ENCODE measurements around the gene GPATCH3. TPM values are rescaled to one million over a fixed set of nuclear protein-coding genes. Genes with fewer than 3 reads are reported as not detected.

GPATCH3 gene
- polyA plus RNA-seq, 1 of the 3 experiments (the other 2 are of a cell fraction): 11.1 TPM

GRCh38 chr1:26853600-26853999 is 46.7 kb downstream of the GPATCH3 start:
- H3K4me3 ChIP-seq (ENCODE audit: low read depth in 2 of 2, low read length in 1 of 2): no peak overlapping the region
- peaks cover 0 to 6% of the 10 kb centered on the region in 2 experiments; a peak in 2 of 4 replicates for H3K4me1 ChIP-seq (ENCODE audit: control insufficient read depth in 1 of 2, insufficient read depth in 2 of 2, low read depth in 1 of 2, low read length in 1 of 2)
- POLR2A ChIA-PET: no interaction called here
- DNase-seq: no peak
- H3K9ac ChIP-seq: no peak overlapping the region
- peaks cover 21 to 62% of the 10 kb centered on the region in 2 experiments for H3K36me3 ChIP-seq (replicated peaks in 1 of 2; ENCODE audit: control insufficient read depth in 1 of 2, insufficient read depth in 2 of 2, low read length in 1 of 2)
- no peak overlapping the region for H3K27ac ChIP-seq (ENCODE audit: low read depth in 2 of 2, low read length in 1 of 2)
- 100% methylated on average over 6 of the region's 10 CpGs for WGBS (ENCODE audit: low lambda C conversion rate)
- H3K4me2 ChIP-seq: no peak overlapping the region
- H3K9me3 ChIP-seq: no peaks in the 10 kb centered on the region
- H3K27me3 ChIP-seq (ENCODE audit: insufficient read depth): no peaks in the 10 kb centered on the region
- no peak overlapping the region for H2AFZ ChIP-seq (ENCODE audit: low read depth)
- TF ChIP-seq EP300 (IDR thresholded peaks at IDR 0.05; ENCODE audit: borderline replicate concordance in 1 of 2, low read depth in 1 of 2, low read length in 1 of 2) (no peak), EZH2phosphoT487 (IDR thresholded peaks at IDR 0.05; ENCODE audit: borderline replicate concordance, low read depth) (no peak), MXI1 (IDR thresholded peaks at IDR 0.05; ENCODE audit: low read depth, low read length) (no peak), ZBTB33 (IDR thresholded peaks at IDR 0.05; ENCODE audit: borderline replicate concordance, low read depth) (no peak), GABPA (IDR thresholded peaks at IDR 0.05; ENCODE audit: low read depth) (no peak), MEF2A (IDR thresholded peaks at IDR 0.05; ENCODE audit: borderline replicate concordance, low read depth) (no peak), ELF1 (IDR thresholded peaks at IDR 0.05) (no peak), FOSL2 (IDR thresholded peaks at IDR 0.05; ENCODE audit: borderline replicate concordance, low read depth) (no peak), USF1 (IDR thresholded peaks at IDR 0.05; ENCODE audit: borderline replicate concordance, low read depth) (no peak), NFIC (IDR thresholded peaks at IDR 0.05; ENCODE audit: borderline replicate concordance) (no peak), GATA2 (CRISPR knock-in tag; IDR thresholded peaks at IDR 0.05) (no peak), IRF3 (IDR thresholded peaks at IDR 0.05; ENCODE audit: low read depth, low read length) (no peak), YY1 (IDR thresholded peaks at IDR 0.05; ENCODE audit: low read depth) (no peak), POLR2AphosphoS5 (IDR thresholded peaks at IDR 0.05; ENCODE audit: low read depth, low read length) (no peak), TAF1 (IDR thresholded peaks at IDR 0.05; ENCODE audit: borderline replicate concordance, low read depth, low read length) (no peak)
- H4K20me1 ChIP-seq (ENCODE audit: insufficient read depth): no peaks in the 10 kb centered on the region
- peaks cover 7% of the 10 kb centered on the region for H3F3A ChIP-seq (replicated peaks; ENCODE audit: insufficient read depth)
- H3K9me2 ChIP-seq: no peaks in the 10 kb centered on the region
- H3K79me2 ChIP-seq (ENCODE audit: insufficient read depth): no peaks in the 10 kb centered on the region
- CTCF ChIA-PET: interaction anchor here (1.0 to 1.8 kb wide), 7 partner anchors 8 to 65 kb away, joined by 3 to 7 read pairs (median 4); partner anchors contain the start of gene GPATCH3

Data from SK-N-SH (cell line).